Activated T-cell treated with anti-CD3 and anti-CD28 coated beads, Interleukin-2, amount 50 U/mL, for 72 hours (primary cell): ENCODE data around the gene GRID2. TPM values are rescaled to one million over a fixed set of nuclear protein-coding genes. Genes with fewer than 3 reads are reported as not detected.

Experiments used
- ATAC-seq, 2 donors: fragments of 150-1000 bp; cut with Tn5 transposase; replicated peaks in 1 of 2; 2 replicates each; pipeline ENCODE4 v1.10.0; 2021; ENCODE audit warnings: moderate library complexity in 2 of 2, mild to moderate bottlenecking in 1 of 2
- DNase-seq, 2 donors: peaks; one replicate each; pipeline ENCODE4 v3.0.0; 2021 to 2022; ENCODE audit warnings: mixed read lengths in 1 of 2
- H3K27ac Mint-ChIP-seq: one replicate; pipeline ENCODE4 v1.8.0; 2022; ENCODE audit warnings: mild to moderate bottlenecking, moderate library complexity, mixed read lengths
- H3K27me3 Mint-ChIP-seq: one replicate; pipeline ENCODE4 v1.8.0; 2022; ENCODE audit warnings: low read depth, mixed read lengths
- H3K36me3 Mint-ChIP-seq, 2 donors: one replicate each; pipeline ENCODE4 v1.8.0; 2022; ENCODE audit warnings: mixed read lengths in 2 of 2, mild to moderate bottlenecking in 1 of 2; ENCODE audit not compliant: insufficient read depth in 2 of 2
- H3K4me1 Mint-ChIP-seq: one replicate; pipeline ENCODE4 v1.8.0; 2022; ENCODE audit warnings: low read depth, mixed read lengths
- H3K4me3 Mint-ChIP-seq, 2 donors: one replicate each; pipeline ENCODE4 v1.8.0; 2022; ENCODE audit warnings: mild to moderate bottlenecking in 2 of 2, mixed read lengths in 2 of 2, moderate library complexity in 2 of 2
- H3K9me3 Mint-ChIP-seq, 2 donors: one replicate each; pipeline ENCODE4 v1.8.0; 2022; ENCODE audit warnings: mixed read lengths in 2 of 2
- total RNA-seq, 2 donors: library from RNA; stranded (reverse); gene quantifications; one replicate each; pipeline ENCODE4 v1.2.3, GENCODE V29; 2022

Gene GRID2
- total RNA-seq, 2 donors from 2014 or later, result not detected

DNA sequence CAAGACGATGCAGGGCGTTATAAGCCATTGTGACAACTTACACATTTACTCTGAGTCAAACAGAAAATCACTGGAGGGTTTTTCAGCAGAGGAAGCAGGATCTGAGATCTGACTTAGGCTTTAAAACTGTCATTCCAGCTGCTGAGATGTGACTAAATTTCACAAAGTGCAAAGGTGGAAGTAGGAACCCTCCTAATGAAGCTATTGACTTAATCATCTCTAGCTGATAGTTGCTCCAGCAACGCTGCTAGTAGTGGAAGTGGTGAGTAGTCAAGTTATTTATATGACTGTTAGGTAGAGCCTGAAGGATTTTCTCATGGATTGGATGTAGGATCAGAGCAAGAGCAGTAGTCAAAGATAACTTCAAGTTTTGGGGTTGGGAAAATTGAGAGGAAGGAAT, 218.6 kb downstream of the GRID2 start:
- Mint-ChIP-seq H3K36me3 (peaks cover 0 to 1% of the 10 kb centered on the region in 2 donors), H3K27ac (no peak overlapping the region), H3K9me3 (peaks cover 3 to 5% of the 10 kb centered on the region in 2 donors), H3K4me1 (no peaks in the 10 kb centered on the region), H3K4me3 (no peak overlapping the region), H3K27me3 (no peaks in the 10 kb centered on the region)
- no peak for DNase-seq
- ATAC-seq, result no peak

- H3K4me1 Mint-ChIP-seq, result no peaks in the 10 kb centered on the region
- DNase-seq (no peak), ATAC-seq (no peak)
- no peak overlapping the region for H3K27ac Mint-ChIP-seq
- no peaks in the 10 kb centered on the region for H3K27me3 Mint-ChIP-seq
- H3K36me3 Mint-ChIP-seq, result no peaks in the 10 kb centered on the region
- H3K4me3 Mint-ChIP-seq, result no peak overlapping the region
- peaks cover 3 to 5% of the 10 kb centered on the region in 2 donors for H3K9me3 Mint-ChIP-seq
Measured at GRCh38 chr4:92524131-92524530, 220.4 kb downstream of the GRID2 start.

GRCh38 chr4:92528541-92528940, 224.8 kb downstream of the GRID2 start:
- H3K27ac Mint-ChIP-seq, result no peak overlapping the region
- H3K36me3 Mint-ChIP-seq, result no peaks in the 10 kb centered on the region
- H3K4me1 Mint-ChIP-seq, result no peaks in the 10 kb centered on the region
- no peaks in the 10 kb centered on the region for H3K27me3 Mint-ChIP-seq
- ATAC-seq (no peak), DNase-seq (no peak)
- peaks cover 2 to 9% of the 10 kb centered on the region in 2 donors for H3K9me3 Mint-ChIP-seq
- H3K4me3 Mint-ChIP-seq, result no peak overlapping the region

GRCh38 chr4:92529510-92529909, 225.7 kb downstream of the GRID2 start:
- Mint-ChIP-seq H3K27ac (no peak overlapping the region), H3K36me3 (no peaks in the 10 kb centered on the region), H3K9me3 (peaks cover 2 to 9% of the 10 kb centered on the region in 2 donors), H3K27me3 (no peaks in the 10 kb centered on the region), H3K4me3 (no peak overlapping the region), H3K4me1 (no peaks in the 10 kb centered on the region)
- ATAC-seq (no peak), DNase-seq (no peak)

DNA sequence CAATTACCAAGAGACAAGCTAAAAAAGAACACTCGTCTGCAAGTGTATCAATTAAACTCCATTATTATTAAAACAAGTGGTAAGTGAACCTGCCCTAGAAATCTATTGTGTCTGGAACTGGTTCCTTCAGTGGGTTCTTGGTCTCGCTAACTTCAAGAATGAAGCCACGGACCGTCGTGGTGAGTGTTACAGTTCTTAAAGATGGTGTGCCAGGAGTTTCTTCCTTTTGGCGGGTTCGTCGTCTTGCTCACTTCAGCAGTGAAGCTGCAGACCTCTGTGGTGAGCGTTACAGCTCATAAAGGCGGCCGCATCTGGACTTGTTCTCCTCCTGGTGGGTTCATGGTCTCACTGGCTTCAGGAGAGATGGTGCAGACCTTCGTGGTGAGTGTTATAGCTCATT, 231.8 kb downstream of the GRID2 start:
- H3K36me3 Mint-ChIP-seq, result no peaks in the 10 kb centered on the region
- H3K4me3 Mint-ChIP-seq, result no peak overlapping the region
- H3K27ac Mint-ChIP-seq, result no peak overlapping the region
- DNase-seq (no peak), ATAC-seq (no peak)
- H3K4me1 Mint-ChIP-seq, result no peaks in the 10 kb centered on the region
- peaks cover 4 to 5% of the 10 kb centered on the region in 2 donors for H3K9me3 Mint-ChIP-seq
- no peaks in the 10 kb centered on the region for H3K27me3 Mint-ChIP-seq

- Mint-ChIP-seq H3K27me3 (no peaks in the 10 kb centered on the region), H3K36me3 (no peaks in the 10 kb centered on the region), H3K27ac (no peak overlapping the region)
Measured at GRCh38 chr4:92551616-92552015, 247.8 kb downstream of the GRID2 start.

DNA sequence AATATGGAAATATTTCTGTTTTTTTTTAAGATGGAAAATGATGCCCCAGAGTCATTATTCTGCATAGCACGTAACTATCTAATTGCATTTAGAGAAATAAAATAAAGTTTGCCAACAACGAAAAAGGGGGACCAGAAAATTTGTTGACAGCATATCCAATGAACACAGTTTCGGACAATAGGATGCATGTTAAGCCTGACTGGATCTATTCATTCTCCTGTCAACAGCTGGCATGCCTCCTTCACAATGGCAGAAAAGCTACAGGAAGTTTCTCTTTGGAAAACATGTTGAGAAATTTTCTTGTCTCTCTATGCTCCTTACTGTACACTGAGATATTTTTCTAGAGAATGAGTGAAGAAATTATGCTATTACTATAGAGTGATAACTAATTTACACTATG, 262.5 kb downstream of the GRID2 start:
- Mint-ChIP-seq H3K9me3 (peaks cover 2 to 17% of the 10 kb centered on the region in 2 donors), H3K36me3 (no peaks in the 10 kb centered on the region), H3K27me3 (no peaks in the 10 kb centered on the region), H3K27ac (no peak overlapping the region), H3K4me1 (no peaks in the 10 kb centered on the region), H3K4me3 (no peak overlapping the region)
- ATAC-seq, result no peak
- DNase-seq, result no peak

More at GRCh38 chr4:92551616-92552015, 247.8 kb downstream of the GRID2 start:
- ATAC-seq, result no peak
- Mint-ChIP-seq H3K9me3 (peaks cover 4 to 7% of the 10 kb centered on the region in 2 donors), H3K4me3 (no peak overlapping the region), H3K4me1 (no peaks in the 10 kb centered on the region)
- DNase-seq, result no peak

DNA sequence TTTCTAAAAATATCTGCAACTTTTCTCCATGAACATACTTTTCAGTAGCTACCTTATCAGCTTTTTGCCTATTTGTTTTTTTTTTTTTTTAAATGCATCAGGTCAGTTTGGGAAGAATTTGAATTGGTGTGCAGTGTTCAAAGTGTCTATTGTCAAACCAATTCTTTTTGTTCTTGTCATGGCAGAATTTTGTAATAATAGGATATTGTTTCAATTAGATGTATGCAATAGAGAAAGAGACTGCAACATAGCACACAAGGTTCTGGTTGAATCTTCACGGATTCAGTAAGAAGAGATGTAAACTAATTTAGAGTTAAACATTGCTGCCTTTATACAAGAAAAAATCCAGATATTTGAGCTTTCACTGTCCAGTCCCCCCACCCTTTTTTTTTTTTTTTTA, 277.1 kb downstream of the GRID2 start:
- Mint-ChIP-seq H3K9me3 (peaks cover 8 to 11% of the 10 kb centered on the region in 2 donors), H3K4me1 (no peaks in the 10 kb centered on the region)

DNA sequence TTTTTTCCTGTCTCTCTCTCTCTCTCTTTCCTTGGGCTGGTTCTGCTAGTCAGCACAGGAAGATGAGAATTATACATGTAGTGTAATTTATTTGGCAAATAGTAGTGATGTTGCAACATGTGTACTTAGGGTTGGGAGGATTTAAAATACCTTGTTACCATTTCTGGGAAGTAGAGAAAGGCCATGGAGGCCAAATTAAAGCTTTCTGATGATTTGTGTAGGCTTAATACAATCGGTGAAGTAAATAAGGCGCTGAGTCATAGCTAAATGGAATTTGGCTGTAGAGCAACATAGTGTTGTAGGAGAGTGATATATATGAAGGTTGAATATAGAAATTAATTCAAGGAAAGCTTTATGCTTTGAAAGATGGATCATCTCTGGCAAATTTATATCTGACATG, 295.3 kb downstream of the GRID2 start:
- Mint-ChIP-seq H3K9me3 (peaks cover 13 to 15% of the 10 kb centered on the region in 2 donors), H3K27me3 (no peaks in the 10 kb centered on the region), H3K27ac (no peak overlapping the region), H3K4me3 (no peak overlapping the region), H3K36me3 (peaks cover 2% of the 10 kb centered on the region in 2 donors), H3K4me1 (no peaks in the 10 kb centered on the region)
- DNase-seq, result no peak
- ATAC-seq, result no peak

More for the DNA sequence above, 277.1 kb downstream of the GRID2 start:
- DNase-seq, result no peak
- Mint-ChIP-seq H3K4me3 (no peak overlapping the region), H3K36me3 (no peaks in the 10 kb centered on the region), H3K27ac (no peak overlapping the region), H3K27me3 (no peaks in the 10 kb centered on the region)
- ATAC-seq, result no peak

- Mint-ChIP-seq H3K27ac (no peak overlapping the region), H3K27me3 (no peaks in the 10 kb centered on the region), H3K4me1 (no peaks in the 10 kb centered on the region), H3K4me3 (no peak overlapping the region), H3K9me3 (peaks cover 14 to 15% of the 10 kb centered on the region in 2 donors), H3K36me3 (peaks cover 2% of the 10 kb centered on the region in 2 donors)
- DNase-seq (no peak), ATAC-seq (no peak)
Measured at GRCh38 chr4:92600638-92601037, 296.9 kb downstream of the GRID2 start.

DNA sequence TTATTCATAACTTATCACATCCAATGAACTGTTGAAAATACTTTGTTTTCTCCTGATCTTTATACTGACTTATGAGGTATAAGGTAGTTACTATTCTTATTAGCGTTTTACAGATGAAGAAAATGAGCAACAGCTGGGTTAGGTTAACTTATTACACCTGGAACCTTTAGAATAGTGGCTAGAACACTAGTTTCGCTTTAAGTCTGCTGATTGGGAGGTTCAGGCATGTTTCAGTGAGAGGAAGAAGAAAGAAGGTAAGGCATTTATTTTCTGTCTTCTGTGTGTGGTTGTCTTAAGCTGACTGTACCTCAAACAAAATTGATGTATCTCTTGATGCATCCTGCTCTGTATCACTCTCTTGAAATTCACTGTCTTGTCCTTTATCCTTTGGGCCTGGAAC, 302.5 kb downstream of the GRID2 start:
- H3K27ac Mint-ChIP-seq, result no peak overlapping the region
- no peaks in the 10 kb centered on the region for H3K4me1 Mint-ChIP-seq
- no peaks in the 10 kb centered on the region for H3K27me3 Mint-ChIP-seq
- no peak for DNase-seq
- H3K4me3 Mint-ChIP-seq, result no peak overlapping the region
- no peak for ATAC-seq
- peaks cover 8 to 10% of the 10 kb centered on the region in 2 donors for H3K9me3 Mint-ChIP-seq
- H3K36me3 Mint-ChIP-seq, result peaks cover 2% of the 10 kb centered on the region in 2 donors

GRCh38 chr4:92615049-92615448, 311.3 kb downstream of the GRID2 start:
- Mint-ChIP-seq H3K27ac (no peak overlapping the region), H3K4me1 (no peaks in the 10 kb centered on the region), H3K9me3 (peaks cover 7 to 8% of the 10 kb centered on the region in 2 donors), H3K27me3 (no peaks in the 10 kb centered on the region), H3K36me3 (no peaks in the 10 kb centered on the region), H3K4me3 (no peak overlapping the region)
- no peak for DNase-seq
- no peak for ATAC-seq

GRCh38 chr4:92618968-92619367, 315.2 kb downstream of the GRID2 start:
- Mint-ChIP-seq H3K27me3 (no peaks in the 10 kb centered on the region), H3K27ac (no peak overlapping the region), H3K36me3 (no peaks in the 10 kb centered on the region), H3K4me3 (no peak overlapping the region), H3K9me3 (peaks cover 7 to 12% of the 10 kb centered on the region in 2 donors), H3K4me1 (no peaks in the 10 kb centered on the region)
- ATAC-seq (no peak), DNase-seq (no peak)

- DNase-seq, result no peak
- Mint-ChIP-seq H3K4me1 (no peaks in the 10 kb centered on the region), H3K36me3 (no peaks in the 10 kb centered on the region)
Measured at GRCh38 chr4:92629302-92629701, 325.5 kb downstream of the GRID2 start.

More at GRCh38 chr4:92629302-92629701, 325.5 kb downstream of the GRID2 start:
- Mint-ChIP-seq H3K27ac (no peak overlapping the region), H3K27me3 (no peaks in the 10 kb centered on the region), H3K4me3 (no peak overlapping the region), H3K9me3 (peaks cover 5 to 8% of the 10 kb centered on the region in 2 donors)
- no peak for ATAC-seq
